ENCODE measurements around the gene SLC35G6.

- TF ChIP-seq POLR2A (IDR thresholded peaks at IDR 0.05) (no peak), CTCF (IDR thresholded peaks at IDR 0.05) (no peak)
Measured at GRCh38 chr17:7496470-7497183, 15.4 kb downstream of the SLC35G6 start.
